WTC11 (cell line): ENCODE results near the gene SLC1A3. TPM values are rescaled to one million over a fixed set of nuclear protein-coding genes. Genes with fewer than 3 reads are reported as not detected.

Experiments used
- ATAC-seq: fragments of 200-7000 bp; cut with Tn5 transposase; 2 replicates; pipeline ENCODE4 v1.10.0; 2021; ENCODE audit warnings: mild to moderate bottlenecking, moderate library complexity
- CTCF ChIA-PET: fragments of 300-600 bp; sonication (Branson Sonifier 250); formaldehyde crosslinking; loops from one replicate; lab custom pipeline; 2021; ENCODE audit warnings: antibody characterized with exemption; lab: Charles Lee
- POLR2A ChIA-PET: fragments of 350-600 bp; sonication (Branson Sonifier 250); formaldehyde crosslinking; loops from one replicate; lab custom pipeline; 2021; ENCODE audit warnings: antibody characterized with exemption; lab: Charles Lee
- DNase-seq: peaks from one replicate; pipeline ENCODE4 v3.0.0; 2021; ENCODE audit warnings: low spot score
- H3K27ac Mint-ChIP-seq: 2 replicates; pipeline ENCODE4 v1.8.0; 2021; ENCODE audit warnings: mixed read lengths
- H3K27me3 Mint-ChIP-seq: 2 replicates; pipeline ENCODE4 v1.8.0; 2021; ENCODE audit warnings: low read depth, mild to moderate bottlenecking, moderate library complexity, mixed read lengths
- H3K36me3 Mint-ChIP-seq: 2 replicates; pipeline ENCODE4 v1.8.0; 2021; ENCODE audit warnings: mixed read lengths
- H3K4me1 Mint-ChIP-seq: 2 replicates; pipeline ENCODE4 v1.8.0; 2022; ENCODE audit warnings: mixed read lengths
- H3K4me3 Mint-ChIP-seq: 2 replicates; pipeline ENCODE4 v1.8.0; 2021; ENCODE audit warnings: mild to moderate bottlenecking, moderate library complexity, mixed read lengths
- H3K9me3 Mint-ChIP-seq: 2 replicates; pipeline ENCODE4 v1.8.0; 2021; ENCODE audit warnings: mixed read lengths
- AR ChIP-seq: fragments of 250-450 bp; sonication (Bioruptor Pico); IDR thresholded peaks from 2 replicates; pipeline ENCODE4 v1.9.0; 2021; ENCODE audit warnings: mild to moderate bottlenecking
- CREB1 ChIP-seq: sonication (generic); formaldehyde crosslinking; IDR thresholded peaks from 2 replicates; pipeline ENCODE4 v1.8.0; 2023; ENCODE audit warnings: mild to moderate bottlenecking, missing genetic modification reagents
- CTCF ChIP-seq: fragments of 200-600 bp; IDR thresholded peaks from 2 replicates; pipeline ENCODE4 v1.8.0; 2022; ENCODE audit warnings: antibody characterized with exemption
- E2F1 ChIP-seq: sonication (generic); formaldehyde crosslinking; IDR thresholded peaks from 2 replicates; pipeline ENCODE4 v1.8.0; 2022; ENCODE audit warnings: mild to moderate bottlenecking, missing genetic modification reagents
- E2F4 ChIP-seq: sonication (generic); formaldehyde crosslinking; IDR thresholded peaks from 2 replicates; pipeline ENCODE4 v1.8.1; 2022; ENCODE audit warnings: low read depth, mild to moderate bottlenecking, moderate library complexity, missing genetic modification reagents, borderline replicate concordance
- EMX1 ChIP-seq: fragments of 250-450 bp; sonication (Bioruptor Pico); IDR thresholded peaks from 2 replicates; pipeline ENCODE4 v1.8.0; 2021; ENCODE audit warnings: mild to moderate bottlenecking
- ESRRA ChIP-seq: sonication (generic); formaldehyde crosslinking; IDR thresholded peaks from 2 replicates; pipeline ENCODE4 v1.8.1; 2022; ENCODE audit warnings: mild to moderate bottlenecking, missing genetic modification reagents, borderline replicate concordance
- FOXK1 ChIP-seq: sonication (generic); formaldehyde crosslinking; IDR thresholded peaks from 2 replicates; pipeline ENCODE4 v1.8.0; 2022; ENCODE audit warnings: mild to moderate bottlenecking, moderate library complexity, missing genetic modification reagents
- GRHL2 ChIP-seq: fragments of 250-450 bp; sonication (Bioruptor Pico); IDR thresholded peaks from 2 replicates; pipeline ENCODE4 v1.8.0; 2022; ENCODE audit warnings: mild to moderate bottlenecking, moderate library complexity; ENCODE audit not compliant: insufficient replicate concordance, severe bottlenecking
- HMGA2 ChIP-seq: fragments of 250-450 bp; sonication (Bioruptor Pico); IDR thresholded peaks from 2 replicates; pipeline ENCODE4 v1.4.0; 2021; ENCODE audit warnings: mild to moderate bottlenecking, moderate library complexity
- IRF1 ChIP-seq: sonication (generic); formaldehyde crosslinking; IDR thresholded peaks from 2 replicates; pipeline ENCODE4 v1.8.0; 2023; ENCODE audit warnings: missing genetic modification reagents
- KAT7 ChIP-seq: sonication (generic); formaldehyde crosslinking; IDR thresholded peaks from 2 replicates; pipeline ENCODE4 v1.8.1; 2023; ENCODE audit warnings: missing genetic modification reagents, mild to moderate bottlenecking, borderline replicate concordance
- MXD4 ChIP-seq: fragments of 250-450 bp; sonication (Bioruptor Pico); IDR thresholded peaks from 2 replicates; pipeline ENCODE4 v1.8.0; 2021; ENCODE audit warnings: mild to moderate bottlenecking, moderate library complexity, borderline replicate concordance
- NFYB ChIP-seq: sonication (generic); formaldehyde crosslinking; conservative IDR thresholded peaks from 2 replicates; pipeline ENCODE4 v1.8.0; 2022; ENCODE audit warnings: low read depth, missing genetic modification reagents
- OVOL2 ChIP-seq: fragments of 250-450 bp; sonication (Bioruptor Pico); IDR thresholded peaks from 2 replicates; pipeline ENCODE4 v1.9.0; 2021; ENCODE audit warnings: mild to moderate bottlenecking, borderline replicate concordance
- SMAD3 ChIP-seq: sonication (generic); formaldehyde crosslinking; IDR thresholded peaks from 2 replicates; pipeline ENCODE4 v1.8.0; 2022; ENCODE audit warnings: missing genetic modification reagents, mild to moderate bottlenecking, borderline replicate concordance
- TCF7 ChIP-seq: sonication (generic); formaldehyde crosslinking; IDR thresholded peaks from 2 replicates; pipeline ENCODE4 v1.8.0; 2022; ENCODE audit warnings: mild to moderate bottlenecking, low read depth, missing genetic modification reagents, moderate library complexity
- TEAD1 ChIP-seq: sonication (generic); formaldehyde crosslinking; IDR thresholded peaks from 2 replicates; pipeline ENCODE4 v1.8.0; 2022; ENCODE audit warnings: mild to moderate bottlenecking, missing genetic modification reagents
- ZBTB21 ChIP-seq: sonication (generic); formaldehyde crosslinking; IDR thresholded peaks from 2 replicates; pipeline ENCODE4 v1.8.1; 2023; ENCODE audit warnings: mild to moderate bottlenecking, missing genetic modification reagents, borderline replicate concordance
- ZNF138 ChIP-seq: sonication (generic); formaldehyde crosslinking; conservative IDR thresholded peaks from 2 replicates; pipeline ENCODE4 v1.8.1; 2022; ENCODE audit warnings: mild to moderate bottlenecking, moderate library complexity, missing genetic modification reagents
- ZNF232 ChIP-seq: sonication (generic); formaldehyde crosslinking; IDR thresholded peaks from 2 replicates; pipeline ENCODE4 v1.8.0; 2022; ENCODE audit warnings: mild to moderate bottlenecking, missing genetic modification reagents
- total RNA-seq: library from RNA; stranded (reverse); gene quantifications from 3 replicates; pipeline ENCODE4 v1.2.3, GENCODE V29; 2021

Gene SLC1A3
- total RNA-seq, 1 experiment from 2014 or later, result 77.9 TPM

- POLR2A ChIA-PET, result no interaction called here
- peak; percentile 53 for ATAC-seq
These were observed 58.4 kb downstream of the SLC1A3 start for GRCh38 chr5:36664766-36665165.

GRCh38 chr5:36665628-36666027 lies 59.2 kb downstream of the SLC1A3 start:
- ATAC-seq, result no peak
- no peak overlapping the region for H3K27ac Mint-ChIP-seq
- DNase-seq, result no peak
- ChIA-PET POLR2A (no interaction called here), CTCF (no interaction called here)
- TF ChIP-seq EMX1 (no peak), AR (CRISPR knock-in tag) (no peak), MXD4 (CRISPR knock-in tag) (no peak), KAT7 (no peak), ZNF232 (no peak), GRHL2 (CRISPR knock-in tag) (no peak), FOXK1 (no peak), ZNF138 (CRISPR knock-in tag) (no peak), E2F4 (CRISPR knock-in tag) (no peak), E2F1 (CRISPR knock-in tag) (no peak), CREB1 (CRISPR knock-in tag) (no peak)
- no peak overlapping the region for H3K4me3 Mint-ChIP-seq
- no peaks in the 10 kb centered on the region for H3K9me3 Mint-ChIP-seq
- H3K36me3 Mint-ChIP-seq, result peaks cover 11% of the 10 kb centered on the region
- H3K27me3 Mint-ChIP-seq, result no peaks in the 10 kb centered on the region
- H3K4me1 Mint-ChIP-seq, result peaks cover 39% of the 10 kb centered on the region

More at GRCh38 chr5:36664766-36665165, 58.4 kb downstream of the SLC1A3 start:
- CTCF ChIA-PET, result interaction anchor here (0.6 to 1.0 kb wide), 2 partner anchors 10 to 42 kb away, joined by 3 to 4 read pairs; no protein-coding TSS in a partner anchor
- Mint-ChIP-seq H3K4me3 (no peak overlapping the region), H3K27ac (no peak overlapping the region), H3K9me3 (no peaks in the 10 kb centered on the region), H3K36me3 (peaks cover 12% of the 10 kb centered on the region), H3K27me3 (no peaks in the 10 kb centered on the region), H3K4me1 (peaks cover 45% of the 10 kb centered on the region)
- TF ChIP-seq NFYB (CRISPR knock-in tag) (no peak), ZBTB21 (no peak), CTCF (no peak), HMGA2 (no peak), TCF7 (CRISPR knock-in tag) (no peak), SMAD3 (no peak), OVOL2 (CRISPR knock-in tag) (no peak), TEAD1 (CRISPR knock-in tag) (no peak), IRF1 (CRISPR knock-in tag) (no peak), ESRRA (no peak)
- DNase-seq, result no peak
